GM12878 (cell line): ENCODE measurements around the gene SHISA7. TPM values are rescaled to one million over a fixed set of nuclear protein-coding genes. Genes with fewer than 3 reads are reported as not detected.
A peak's percentile ranks its signal among the peaks of the same experiment; 100 is the strongest.

Source experiments
- BCL3 ChIP-seq: IDR thresholded peaks from 2 replicates; pipeline ENCODE4 v1.6.1; 2011; ENCODE audit warnings: borderline replicate concordance, low read depth, mild to moderate bottlenecking, moderate library complexity, low read length; ENCODE audit not compliant: insufficient read depth, poor library complexity, severe bottlenecking
- CBX3 ChIP-seq: fragments of 200-600 bp; sonication (generic); IDR thresholded peaks from 2 replicates; pipeline ENCODE4 v1.6.1; 2016; ENCODE audit warnings: low read depth, borderline replicate concordance
- CHD4 ChIP-seq: fragments of 200-600 bp; sonication (generic); IDR thresholded peaks from 2 replicates; pipeline ENCODE4 v1.6.1; 2016; ENCODE audit warnings: mild to moderate bottlenecking
- CUX1 ChIP-seq: IDR thresholded peaks from 2 replicates; pipeline ENCODE4 v1.6.1; 2012; ENCODE audit warnings: improper control_type of control experiment, low read depth, low read length; ENCODE audit not compliant: insufficient replicate concordance
- EGR1 ChIP-seq, 2 experiments: IDR thresholded peaks; 1 replicate in 1 of 2; 2 replicates in 1 of 2; pipeline ENCODE4 v1.6.1; 2011 to 2012; ENCODE audit warnings: low read depth in 2 of 2, low read length in 2 of 2, borderline replicate concordance in 1 of 2, mild to moderate bottlenecking in 1 of 2, moderate library complexity in 1 of 2
- GABPA ChIP-seq: IDR thresholded peaks from 2 replicates; pipeline ENCODE4 v1.6.1; 2014; ENCODE audit warnings: antibody characterized with exemption, low read depth, mild to moderate bottlenecking, inconsistent platforms
- KDM1A ChIP-seq: fragments of 200-600 bp; sonication (generic); IDR thresholded peaks from 2 replicates; pipeline ENCODE4 v1.6.1; 2016; ENCODE audit warnings: borderline replicate concordance
- MAX ChIP-seq: IDR thresholded peaks from 2 replicates; pipeline ENCODE4 v1.6.1; 2012; ENCODE audit warnings: low read depth, low read length, improper control_type of control experiment
- PML ChIP-seq: IDR thresholded peaks from 2 replicates; pipeline ENCODE4 v1.6.1; 2012; ENCODE audit warnings: low read length, inconsistent platforms
- RAD21 ChIP-seq: IDR thresholded peaks from 2 replicates; pipeline ENCODE4 v1.6.1; 2011; ENCODE audit warnings: mild to moderate bottlenecking, low read depth, low read length, moderate library complexity; ENCODE audit not compliant: insufficient read depth
- RBBP5 ChIP-seq: fragments of 200-600 bp; sonication (generic); conservative IDR thresholded peaks from 2 replicates; pipeline ENCODE4 v1.6.1; 2016
- SKIL ChIP-seq: fragments of 450-650 bp; IDR thresholded peaks from 2 replicates; pipeline ENCODE4 v1.6.1; 2017; ENCODE audit warnings: mild to moderate bottlenecking, low read depth, inconsistent platforms; ENCODE audit not compliant: poor library complexity, severe bottlenecking
- SREBF2 ChIP-seq: IDR thresholded peaks from 2 replicates; pipeline ENCODE4 v1.6.1; 2012; ENCODE audit warnings: mild to moderate bottlenecking, low read length
- SRF ChIP-seq, 2 experiments: IDR thresholded peaks; 2 replicates each; pipeline ENCODE4 v1.6.1; 2011; ENCODE audit warnings: low read depth in 2 of 2, low read length in 2 of 2, mild to moderate bottlenecking in 1 of 2, moderate library complexity in 1 of 2
- STAT3 ChIP-seq: IDR thresholded peaks from 2 replicates; pipeline ENCODE4 v1.6.1; 2011; ENCODE audit warnings: low read depth, low read length, improper control_type of control experiment
- ZBTB11 ChIP-seq: fragments of 450-650 bp; formaldehyde crosslinking; IDR thresholded peaks from 2 replicates; pipeline ENCODE4 v1.5.0; 2022; ENCODE audit warnings: mild to moderate bottlenecking, missing genetic modification characterization
- polyA plus RNA-seq, 11 experiments: library from polyadenylated mRNA; depleted of rRNA in 4 of 11; unstranded in 6 of 11; stranded (reverse) in 5 of 11; fragments of >200 nt; fragmentation: Nextera tagmentation in 4 of 11; fragmentation: Illumina TruSeq in 1 of 11; extraction: Ambion mirVana in 4 of 11; extraction: Trizol in 1 of 11; gene quantifications; 1 replicate in 1 of 11; 2 replicates in 10 of 11; pipeline versions ENCODE4 v1.2.1 to v1.2.3, GENCODE V29; 2011 to 2016; ENCODE audit warnings: inconsistent platforms in 2 of 11, missing spikeins in 2 of 11, low read depth in 1 of 11
- total RNA-seq, 4 experiments: library from RNA; depleted of rRNA in 3 of 4; stranded (reverse); fragments of >200 nt in 3 of 4; fragmentation: Illumina TruSeq in 1 of 4; extraction: Trizol in 1 of 4; gene quantifications; 2 replicates each; pipeline versions ENCODE4 v1.2.1 to v1.2.3, GENCODE V29; 2013 to 2021

The SHISA7 gene
- total and polyA plus RNA-seq, 10 of the 15 experiments (the other 5 are each of a cell fraction or from before 2014, with no cell fraction given): 0.03 TPM; not detected in 9

- TF ChIP-seq CUX1 (no peak), ZBTB11 (CRISPR knock-in tag) (no peak), CBX3 (no peak), PML (peak; percentile 99), KDM1A (no peak), SRF (IDR thresholded peaks at IDR 0.05; ENCODE audit: low read depth in 2 of 2, low read length in 2 of 2) (0 out of 4 replicates have a peak, but pooled peaks of 1 of the 2 experiments have one; percentile 44), CHD4 (no peak), GABPA (peak; percentile 89), SREBF2 (no peak), RAD21 (no peak), RBBP5 (no peak), BCL3 (peak; percentile 69), EGR1 (IDR thresholded peaks at IDR 0.05; ENCODE audit: borderline replicate concordance in 1 of 2, low read depth in 2 of 2, low read length in 2 of 2) (peak in 1 of 2 experiments; percentile 33; a peak in 1 of 3 replicates), STAT3 (0 out of 2 replicates have a peak, but pooled peaks have one; percentile 58), SKIL (peak; percentile 57), MAX (no peak; the same call in 1 of the 2 replicates)
Observed at GRCh38 chr19:55385724-55386492, 57.2 kb downstream of the SHISA7 start, which contains the start of gene RPL28 (continued).
